Urothelium cell line (cell line): ENCODE data around the gene NUDCD3.

Experiments used
- DNase-seq: peaks from one replicate; pipeline ENCODE4 v3.0.0; 2011; ENCODE audit warnings: low spot score, mixed read lengths
- FAIRE-seq: peaks from 2 replicates; lab custom pipeline; 2011; peaks lifted over from hg19 to GRCh38; lab: Jason Lieb, UNC

NUDCD3 gene

GRCh38 chr7:44403176-44403759 is 87.2 kb downstream of the NUDCD3 start:
- peak; percentile 48 for FAIRE-seq
- DNase-seq: no peak

GRCh38 chr7:44402401-44403060 is 87.9 kb downstream of the NUDCD3 start:
- FAIRE-seq: peak; percentile 35

GRCh38 chr7:44401692-44402091 is 88.8 kb downstream of the NUDCD3 start:
- no peak for FAIRE-seq
- DNase-seq: no peak

More at GRCh38 chr7:44402401-44403060, 87.9 kb downstream of the NUDCD3 start:
- DNase-seq: no peak

GRCh38 chr7:44400033-44400511 is 90.4 kb downstream of the NUDCD3 start:
- FAIRE-seq (no peak), DNase-seq (no peak)

- no peak for FAIRE-seq
- DNase-seq: no peak
Observed at GRCh38 chr7:44398953-44399574, 91.4 kb downstream of the NUDCD3 start.

- DNase-seq (no peak), FAIRE-seq (no peak)
Observed at GRCh38 chr7:44398511-44398911, 91.9 kb downstream of the NUDCD3 start.

- FAIRE-seq (no peak), DNase-seq (no peak)
Observed at GRCh38 chr7:44396931-44397545, 93.4 kb downstream of the NUDCD3 start.

GRCh38 chr7:44396496-44396895 is 94.0 kb downstream of the NUDCD3 start:
- no peak for DNase-seq
- FAIRE-seq: no peak

GRCh38 chr7:44395067-44395466 is 95.4 kb downstream of the NUDCD3 start:
- no peak for FAIRE-seq
- no peak for DNase-seq

- DNase-seq (no peak), FAIRE-seq (no peak)
Observed at GRCh38 chr7:44394636-44395035, 95.8 kb downstream of the NUDCD3 start.

- no peak for DNase-seq
- no peak for FAIRE-seq
Observed at GRCh38 chr7:44394112-44394447, 96.4 kb downstream of the NUDCD3 start.

GRCh38 chr7:44393238-44394111 is 97.0 kb downstream of the NUDCD3 start:
- FAIRE-seq (no peak), DNase-seq (no peak)

GRCh38 chr7:44392618-44393010 is 97.8 kb downstream of the NUDCD3 start:
- DNase-seq (no peak), FAIRE-seq (no peak)

- FAIRE-seq (no peak), DNase-seq (no peak)
Observed at GRCh38 chr7:44391746-44392617, 98.5 kb downstream of the NUDCD3 start.

GRCh38 chr7:44391171-44391570 is 99.3 kb downstream of the NUDCD3 start:
- peak; percentile 17 for FAIRE-seq
- no peak for DNase-seq

GRCh38 chr7:44390701-44391100 is 99.8 kb downstream of the NUDCD3 start:
- no peak for FAIRE-seq
- DNase-seq: no peak

GRCh38 chr7:44388089-44388970 is 102.1 kb downstream of the NUDCD3 start:
- FAIRE-seq (no peak), DNase-seq (no peak)

- DNase-seq: no peak
- no peak for FAIRE-seq
Observed at GRCh38 chr7:44387389-44387788, 103.1 kb downstream of the NUDCD3 start.
